CMK (cell line): ENCODE measurements around the gene RCAN1.
"Not testable (repeated sequence)": the region's sequence is repeated elsewhere in the genome, so short reads cannot be mapped to it uniquely, and the experiment has no call there.

ENCODE experiments used
- DNase-seq: peaks from one replicate; pipeline ENCODE4 v3.0.0-alpha.2; 2010; ENCODE audit warnings: low read depth

The RCAN1 gene

DNA sequence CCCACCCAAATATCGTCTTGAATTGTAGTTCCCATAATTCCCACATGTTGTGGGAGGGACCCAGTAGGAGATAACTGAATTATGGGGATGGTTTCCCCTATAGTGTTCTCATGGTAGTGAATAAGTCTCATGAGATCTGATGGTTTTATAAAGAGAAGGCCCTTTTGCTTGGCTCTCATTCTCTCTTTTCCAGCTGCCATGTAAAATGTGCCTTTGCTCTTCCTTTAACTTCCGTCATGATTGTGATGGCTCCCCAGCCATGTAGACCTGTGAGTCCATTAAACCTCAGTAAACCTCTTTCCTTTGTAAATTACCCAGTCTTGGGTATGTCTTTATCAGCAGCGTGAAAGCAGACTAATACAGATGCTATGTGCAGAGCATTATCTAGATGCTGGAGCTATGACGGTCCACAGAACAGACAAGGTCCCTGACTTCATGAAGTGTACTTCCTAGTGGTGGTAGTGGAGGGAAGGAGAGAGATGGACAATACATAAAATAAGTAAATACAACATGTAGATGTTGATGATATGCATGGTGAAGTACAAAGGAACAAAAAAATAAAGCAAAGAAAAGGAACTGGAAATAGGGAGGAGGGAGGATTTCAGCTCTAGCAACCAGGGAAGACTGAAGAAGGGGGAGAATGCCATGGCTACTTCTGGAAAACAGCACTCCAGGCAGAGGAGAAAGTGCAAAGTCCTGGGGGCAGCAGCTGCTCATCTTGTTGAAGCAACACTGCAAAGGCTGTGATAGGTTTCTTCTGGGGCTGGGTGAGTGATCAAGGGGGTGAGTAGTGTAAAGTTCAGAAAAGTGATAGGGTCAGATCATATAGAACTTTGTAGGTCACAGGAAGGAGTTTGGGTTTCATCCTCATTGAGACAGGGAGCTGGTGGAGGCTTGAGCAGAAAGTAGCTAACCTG lies 6.8 kb upstream of the RCAN1 start:
- no peak for DNase-seq

DNA sequence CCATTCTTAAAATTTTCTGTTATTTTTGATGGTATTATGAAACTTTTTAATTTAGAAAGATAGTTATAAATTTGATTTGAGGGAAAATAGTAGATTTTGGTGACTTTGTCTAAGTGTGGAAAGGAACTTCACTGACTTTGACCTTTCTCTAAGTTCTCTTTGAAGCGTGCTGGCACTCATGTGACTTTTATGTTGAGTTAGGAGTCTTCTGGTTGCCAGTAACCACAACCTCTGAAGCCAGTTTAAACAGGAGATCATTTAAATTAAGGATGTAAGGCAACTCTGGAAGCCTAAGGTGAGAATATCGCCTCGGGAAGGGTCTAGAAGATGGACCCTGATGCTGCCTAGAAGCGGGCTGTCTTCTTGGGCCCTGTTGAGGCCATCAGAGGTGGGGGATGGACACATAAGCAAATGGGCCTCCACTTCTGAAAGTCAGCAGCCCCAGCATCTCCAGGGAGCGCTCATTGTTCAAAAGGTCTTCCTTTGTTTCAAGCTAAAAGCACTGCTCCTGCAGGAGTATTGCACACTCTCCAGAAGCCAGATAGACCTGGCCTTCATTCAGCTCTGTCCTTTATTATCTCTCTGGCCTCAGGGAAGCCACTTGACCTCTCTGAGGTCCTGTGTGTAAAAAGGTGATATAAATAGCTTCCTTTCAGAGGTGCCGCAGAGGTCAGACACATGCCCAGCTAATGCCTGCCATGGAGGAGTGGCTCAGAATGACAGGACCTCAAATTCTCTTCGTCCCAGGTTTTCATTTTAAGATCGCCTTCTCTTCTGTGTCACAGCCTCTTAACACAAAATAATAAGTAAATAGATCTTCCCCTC lies 5.1 kb upstream of the RCAN1 start:
- no peak for DNase-seq

DNA sequence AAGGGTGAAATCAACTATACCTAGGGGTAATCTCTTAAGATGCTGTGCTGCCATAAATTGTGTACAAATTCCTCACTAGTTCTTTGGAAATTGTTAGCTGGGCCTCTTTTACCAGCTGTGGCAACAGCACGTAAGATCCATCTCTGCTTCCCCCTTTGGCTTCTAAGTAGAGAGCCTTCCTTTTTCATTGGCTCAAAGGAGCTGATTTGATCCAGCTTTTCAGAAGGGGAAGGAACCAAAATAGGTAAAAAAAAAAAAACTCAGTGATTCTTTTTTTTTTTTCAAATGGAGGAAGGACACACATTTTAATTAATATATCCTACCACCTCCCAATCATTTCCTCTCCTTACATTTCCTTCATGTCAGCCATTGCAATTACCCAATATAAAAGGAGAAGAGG lies 4.0 kb upstream of the RCAN1 start:
- no peak for DNase-seq

DNA sequence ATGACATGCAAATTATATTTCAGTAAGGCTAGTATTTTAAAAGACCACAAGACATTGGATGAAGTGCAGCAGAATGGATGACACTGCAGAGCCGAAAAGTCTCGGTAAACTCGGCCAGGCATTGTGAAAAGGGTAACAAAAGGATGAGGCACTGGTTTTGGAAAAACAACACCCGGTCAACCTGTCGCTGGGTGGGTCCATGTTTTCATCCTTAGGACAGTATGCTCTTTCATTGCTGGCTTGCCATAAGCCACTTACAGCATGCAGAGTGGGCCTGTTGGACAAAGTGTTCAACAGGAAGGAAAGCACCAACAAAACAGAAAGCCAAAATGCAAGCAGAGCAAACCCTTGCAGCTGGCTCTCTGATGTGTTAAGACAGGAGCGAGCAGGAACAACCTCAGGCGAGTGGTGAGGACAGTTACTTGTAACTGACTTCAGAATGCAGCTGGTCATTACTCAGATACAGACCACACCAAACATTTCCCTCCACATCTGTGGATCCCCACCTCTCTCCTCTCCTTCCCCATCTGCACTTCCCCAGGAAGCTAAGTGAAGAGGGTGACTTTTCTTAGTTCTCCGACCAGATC lies 2.9 kb upstream of the RCAN1 start:
- no peak for DNase-seq

DNA sequence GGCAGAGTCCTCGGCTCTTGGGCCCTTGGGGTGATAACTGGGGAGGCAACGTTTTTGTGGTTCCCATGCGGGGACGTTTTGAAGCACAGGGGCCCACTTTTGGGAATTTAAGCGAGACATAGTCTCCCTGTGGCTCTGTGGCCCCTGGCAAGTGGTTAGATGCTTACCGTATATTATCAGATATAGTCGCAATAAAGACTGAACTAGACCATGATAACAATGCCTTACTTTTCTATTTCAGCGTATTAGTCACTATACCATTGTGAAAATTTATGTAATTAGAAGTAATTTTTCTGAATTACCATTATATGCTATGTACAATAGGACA lies 538 bp upstream of the RCAN1 start:
- DNase-seq: no peak

DNA sequence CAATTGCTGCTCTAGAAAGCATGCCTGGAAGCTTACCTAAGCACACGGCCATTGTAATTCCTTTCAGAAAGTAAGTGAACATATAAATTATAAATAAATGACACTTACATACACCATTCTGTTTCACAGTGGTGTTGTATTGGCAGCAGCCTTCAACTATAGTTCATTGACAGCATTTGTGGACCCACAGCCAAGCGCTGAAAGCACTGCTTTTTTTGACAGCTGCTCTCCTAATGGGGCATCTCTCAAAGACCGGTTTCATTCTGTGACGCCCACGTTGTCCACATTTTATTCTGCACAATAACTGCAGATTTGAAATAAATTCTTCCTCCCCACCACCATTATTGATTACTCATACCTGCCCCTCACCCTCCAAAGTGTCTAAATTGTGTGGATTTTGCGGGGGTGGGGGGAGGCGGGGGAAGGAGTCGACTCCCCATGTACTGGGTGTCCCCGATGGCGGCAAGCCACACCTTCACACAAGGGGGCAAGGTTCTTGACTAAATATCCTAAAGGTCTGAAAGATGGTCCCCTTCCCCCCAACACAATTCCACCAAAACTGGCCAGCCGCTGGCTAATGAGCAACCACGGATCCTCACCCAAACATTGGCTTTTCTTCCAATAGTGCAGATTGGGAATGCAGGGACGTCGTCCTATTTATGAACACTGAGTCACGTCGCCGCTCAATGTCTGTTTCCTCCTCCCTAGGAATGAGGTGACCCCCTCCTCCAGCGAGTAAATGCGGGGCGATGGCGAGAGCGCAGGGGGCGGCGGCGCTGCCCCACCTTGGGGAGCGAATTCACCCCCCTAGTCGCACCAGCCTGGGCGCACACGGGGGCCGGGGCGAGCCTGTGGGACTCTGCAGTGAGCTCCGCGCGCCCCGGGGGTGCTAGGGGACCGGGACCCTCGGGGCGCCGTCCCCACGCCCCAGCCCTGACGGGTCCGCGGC lies 960 bp downstream of the RCAN1 start:
- DNase-seq: no peak

DNA sequence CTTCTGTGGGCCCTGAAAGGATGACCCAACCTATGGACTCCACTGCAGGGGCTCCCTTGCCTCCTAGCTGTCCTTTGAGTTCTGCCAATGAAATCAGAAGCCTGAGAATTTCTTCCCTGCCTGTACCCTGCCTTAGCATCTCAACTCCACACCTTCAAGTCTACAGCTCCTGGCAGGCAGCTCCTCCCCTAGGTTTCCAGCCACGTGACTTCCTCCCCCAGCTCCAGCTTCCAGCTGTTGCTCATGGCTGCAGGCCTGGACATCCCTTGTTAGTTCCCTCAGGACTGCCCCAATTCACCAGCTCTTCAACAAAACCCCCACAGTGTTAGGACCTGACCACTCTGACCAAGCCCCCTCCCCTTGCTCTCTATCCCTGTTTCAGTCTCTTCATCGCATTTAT lies 2.4 kb downstream of the RCAN1 start:
- no peak for DNase-seq

DNA sequence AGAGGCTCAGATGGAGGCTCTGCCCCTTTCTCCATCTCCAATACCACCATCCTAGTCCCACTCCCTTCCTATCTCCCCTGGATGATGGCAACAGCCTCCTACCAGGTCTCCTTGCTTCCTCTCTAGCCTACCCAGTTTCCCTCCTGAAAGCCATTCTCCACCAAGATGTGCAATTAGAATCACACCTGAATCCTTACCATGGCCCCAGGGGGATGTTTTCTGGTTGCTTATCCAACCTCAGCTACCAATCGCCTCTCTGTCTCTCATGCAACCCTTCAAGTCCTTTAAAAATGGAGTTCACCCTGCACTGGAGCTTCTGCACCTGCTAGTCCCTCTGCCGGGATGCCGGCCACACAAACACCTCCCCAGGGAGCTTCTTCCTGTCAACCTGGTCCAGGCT lies 2.9 kb downstream of the RCAN1 start:
- no peak for DNase-seq

DNA sequence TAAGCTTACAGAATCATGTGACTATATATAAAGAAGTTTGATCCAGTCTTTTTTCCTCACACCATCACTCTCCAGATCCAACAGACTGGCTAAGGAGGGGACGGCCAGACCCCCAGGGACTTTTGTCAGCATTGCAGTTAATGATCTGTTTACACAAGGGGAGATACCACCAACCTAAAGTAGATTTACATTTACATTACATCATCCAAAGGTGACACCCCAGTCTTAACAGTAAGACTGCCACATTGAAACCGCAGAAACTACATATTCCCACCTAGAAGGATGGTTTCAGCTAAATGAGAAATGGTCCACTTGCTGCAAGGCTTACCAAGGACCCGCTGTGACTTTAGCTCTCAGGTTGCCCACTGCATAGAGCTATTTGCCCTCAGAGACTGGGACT lies 3.4 kb downstream of the RCAN1 start:
- no peak for DNase-seq

DNA sequence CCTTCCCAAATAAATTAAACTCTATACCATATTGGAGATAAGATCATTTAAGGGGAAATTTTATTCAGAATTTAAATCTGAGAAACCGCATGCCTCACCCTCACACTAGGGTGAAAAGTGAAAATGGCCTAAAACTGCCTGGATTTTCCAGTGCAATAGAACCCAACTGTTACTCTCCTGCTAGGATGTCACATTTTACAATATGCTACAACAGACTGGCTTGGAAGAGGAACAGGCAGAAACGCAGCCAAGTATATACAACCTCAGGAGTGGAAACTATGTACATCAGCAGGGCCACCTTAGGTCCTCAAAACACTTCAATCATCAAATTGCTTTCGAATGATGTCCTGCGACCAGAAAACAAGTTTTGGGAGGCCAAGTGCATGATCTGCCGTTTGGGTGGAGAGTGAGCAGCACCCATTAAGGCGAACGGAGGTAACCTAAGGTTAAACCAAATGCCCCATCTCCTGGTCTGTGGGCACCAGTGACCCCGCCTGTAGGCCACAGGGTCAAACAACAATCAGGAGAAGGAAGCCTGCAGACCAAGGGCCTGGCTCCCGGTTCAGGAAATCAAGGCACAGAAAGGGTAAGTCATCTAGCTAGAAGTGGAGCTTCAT lies 4.9 kb downstream of the RCAN1 start:
- no peak for DNase-seq

DNA sequence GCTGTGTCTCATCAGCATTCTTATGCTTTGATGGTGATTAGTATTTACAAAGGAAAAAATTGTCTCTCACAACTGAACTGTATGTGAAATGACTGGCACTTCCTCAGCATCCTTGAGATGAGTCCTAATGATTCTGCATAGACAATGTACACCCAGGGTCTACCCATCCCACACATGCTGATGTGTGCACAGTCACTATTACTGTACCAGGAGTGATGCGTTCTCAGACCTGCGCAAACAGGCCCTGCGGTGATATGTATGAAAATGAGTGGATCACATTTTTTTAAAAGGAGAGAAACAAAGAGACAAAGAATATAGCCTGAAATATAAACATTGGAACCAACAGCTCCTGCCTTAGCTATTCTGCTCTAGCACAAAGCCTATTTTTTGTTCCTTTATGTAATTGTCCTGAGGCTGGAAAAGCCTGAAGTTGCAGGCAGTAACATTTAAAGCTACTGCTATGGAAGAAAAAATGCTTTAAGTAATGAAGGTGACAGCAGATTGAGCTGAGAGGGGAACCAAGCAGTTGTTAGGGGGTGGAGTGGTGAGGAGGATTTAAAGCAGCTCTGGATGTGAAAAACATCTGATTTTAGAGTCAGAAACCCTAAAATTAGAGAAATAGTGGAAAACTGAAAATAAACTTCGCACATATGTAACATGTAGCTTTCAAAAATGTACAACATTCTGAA lies 5.5 kb downstream of the RCAN1 start:
- no peak for DNase-seq

DNA sequence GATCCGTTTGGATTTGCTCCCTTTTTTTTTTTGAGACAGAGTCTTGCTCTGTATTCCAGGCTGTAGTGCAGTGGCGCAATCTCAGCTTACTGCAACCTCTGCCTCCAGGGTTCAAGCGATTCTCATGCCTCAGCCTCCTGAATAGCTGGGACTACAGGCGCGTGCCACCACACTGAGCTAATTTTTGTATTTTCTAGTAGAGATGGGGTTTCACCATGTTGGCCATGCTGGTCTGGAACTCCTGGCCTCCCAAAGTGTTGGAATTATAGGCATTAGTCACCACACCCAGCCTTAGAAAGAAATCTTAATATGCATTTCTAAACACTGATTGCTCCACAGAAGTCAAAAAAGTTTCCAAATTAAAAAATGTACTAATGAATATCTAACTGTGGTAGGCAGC lies 7.5 kb downstream of the RCAN1 start:
- not testable (repeated sequence) for DNase-seq

DNA sequence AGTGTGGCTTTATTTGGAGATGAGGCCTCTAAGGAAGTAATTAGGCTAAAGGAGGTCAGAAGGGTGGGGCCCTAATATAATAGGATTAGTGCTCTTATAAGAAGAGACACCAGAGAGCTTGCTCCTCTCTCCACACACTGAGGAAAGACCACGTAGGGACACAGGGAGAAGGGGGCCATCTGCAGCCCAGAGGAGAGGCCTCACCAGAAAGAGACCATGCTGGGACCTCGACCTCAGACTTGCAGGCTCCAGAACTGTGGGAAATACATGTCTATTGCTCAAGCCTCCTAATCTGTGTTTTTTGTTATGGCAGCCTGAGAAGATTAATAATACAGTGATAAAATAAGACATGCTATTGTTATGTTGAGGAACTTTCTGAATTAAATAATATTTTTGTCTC lies 8.3 kb downstream of the RCAN1 start:
- no peak for DNase-seq

DNA sequence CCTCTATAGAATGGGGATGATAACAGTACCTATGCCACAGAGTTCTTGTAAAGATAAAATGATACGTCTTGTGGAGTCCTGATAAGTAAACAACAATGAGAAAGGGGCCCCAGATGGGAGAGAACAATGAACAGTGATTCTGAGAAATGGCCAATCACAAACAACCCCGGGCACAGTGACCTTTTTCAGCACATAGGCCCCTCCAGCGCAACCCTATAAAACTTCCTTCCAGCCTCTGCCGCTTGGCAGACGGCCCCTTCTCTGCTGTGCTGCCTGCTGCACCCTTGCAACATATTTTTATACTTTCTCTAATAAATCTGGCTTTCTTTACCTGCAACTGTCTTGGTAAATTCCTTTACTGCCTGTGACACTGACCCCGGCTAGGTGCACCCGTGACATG lies 8.9 kb downstream of the RCAN1 start:
- DNase-seq: no peak

DNA sequence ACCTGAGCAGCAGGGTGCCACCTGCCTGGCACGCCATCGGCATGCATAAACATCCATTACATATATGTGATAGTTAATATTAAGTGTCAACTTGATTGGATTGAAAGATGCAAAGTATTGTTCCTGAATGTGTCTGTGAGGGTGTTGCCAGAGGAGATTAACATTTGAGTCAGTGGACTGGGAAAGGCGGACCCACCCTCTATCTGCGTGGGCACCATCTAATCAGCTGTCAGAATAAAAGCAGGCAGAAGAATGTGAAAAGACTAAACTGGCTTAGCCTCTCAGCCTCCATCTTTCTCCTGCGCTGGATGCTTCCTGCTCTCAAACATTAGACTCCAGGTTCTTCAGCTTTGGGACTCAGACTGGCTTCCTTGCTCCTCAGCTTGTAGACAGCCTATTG lies 10.0 kb downstream of the RCAN1 start:
- not testable (repeated sequence) for DNase-seq

DNA sequence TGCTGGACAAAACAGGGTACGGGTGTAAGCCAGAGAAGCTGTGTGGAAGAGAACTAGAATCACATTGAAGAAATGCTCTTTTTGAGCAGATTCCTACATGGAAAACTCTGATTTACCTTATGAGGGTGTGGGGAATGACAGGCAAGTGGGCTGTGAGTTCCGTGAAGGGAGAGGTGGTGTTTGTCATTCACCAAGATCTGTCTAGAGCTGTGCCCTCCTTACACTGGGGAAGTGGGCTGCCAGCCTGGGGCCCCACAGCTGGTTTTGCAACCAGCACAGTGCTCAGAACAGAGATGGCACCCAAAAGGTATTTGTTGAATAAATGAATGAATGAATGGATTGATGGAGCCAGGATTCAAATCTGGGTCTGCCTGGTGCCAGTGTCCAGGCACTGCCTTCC lies 10.4 kb downstream of the RCAN1 start:
- no peak for DNase-seq

DNA sequence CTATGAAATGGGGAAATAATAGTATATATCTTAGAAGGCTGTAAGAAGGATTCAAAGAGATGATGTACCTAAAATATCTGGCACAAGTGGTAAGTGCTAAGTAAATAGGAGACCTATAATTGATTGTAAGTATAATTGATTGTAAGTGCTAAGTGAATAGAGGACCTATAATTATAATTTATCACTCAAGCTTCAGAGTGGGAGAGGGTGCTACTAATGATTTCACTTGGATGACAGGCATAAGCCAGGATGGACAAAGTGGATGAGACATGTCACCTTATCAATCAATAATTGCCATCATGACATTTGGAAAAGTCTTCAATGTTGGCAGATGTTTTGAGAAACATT lies 11.2 kb downstream of the RCAN1 start:
- no peak for DNase-seq

DNA sequence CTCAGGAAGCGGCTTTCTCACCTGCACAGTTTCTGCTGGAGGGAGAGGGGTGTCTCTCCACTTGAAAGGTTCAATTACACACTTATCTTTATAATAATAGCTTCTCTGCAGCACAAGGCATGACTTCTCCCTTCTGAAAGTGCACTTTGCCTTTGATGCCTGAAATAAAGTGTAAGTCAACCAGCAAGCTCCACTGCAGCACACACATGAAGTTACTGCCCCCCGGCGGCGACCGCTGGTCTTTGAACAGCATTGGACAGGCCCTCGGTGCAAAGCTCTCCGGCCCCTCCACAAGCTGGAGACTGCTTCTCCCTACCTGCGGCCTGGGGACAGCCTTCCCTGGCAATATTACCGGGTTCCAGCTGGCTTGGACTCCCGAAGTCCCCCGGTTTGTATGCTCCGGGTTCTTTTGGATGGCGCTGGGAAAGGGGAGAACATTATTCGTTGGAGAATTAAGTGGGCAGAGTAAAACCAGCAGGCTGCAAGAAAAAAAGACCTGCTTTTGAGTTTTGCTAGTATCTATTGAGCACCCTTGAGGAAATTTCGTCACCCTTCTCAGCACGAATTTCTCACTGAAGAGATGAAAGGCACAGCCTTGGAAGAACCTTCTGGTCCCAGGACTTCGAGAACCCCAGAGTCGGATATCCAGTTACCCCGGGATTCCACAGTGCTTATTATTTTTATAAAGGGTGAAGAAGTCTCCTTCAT lies 11.8 kb downstream of the RCAN1 start:
- peak; percentile 39 for DNase-seq

DNA sequence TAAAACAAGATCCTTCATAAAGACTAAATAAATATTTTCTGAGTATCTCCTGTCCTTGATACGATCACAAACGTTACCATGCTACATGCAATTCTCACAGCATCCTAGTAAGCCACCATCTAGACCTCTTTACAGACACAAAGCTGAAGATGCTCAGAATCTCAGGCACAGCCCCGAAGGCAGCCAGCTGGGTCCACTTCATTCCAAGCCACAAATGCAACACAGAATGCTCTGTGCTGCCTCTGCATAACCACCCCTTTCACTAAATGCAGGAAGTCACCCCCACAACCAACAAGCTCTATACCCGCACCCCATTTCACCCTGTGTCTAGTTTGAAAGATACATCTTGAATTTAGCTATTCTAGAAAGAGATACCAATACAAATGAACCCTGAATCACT lies 12.9 kb downstream of the RCAN1 start:
- no peak for DNase-seq

DNA sequence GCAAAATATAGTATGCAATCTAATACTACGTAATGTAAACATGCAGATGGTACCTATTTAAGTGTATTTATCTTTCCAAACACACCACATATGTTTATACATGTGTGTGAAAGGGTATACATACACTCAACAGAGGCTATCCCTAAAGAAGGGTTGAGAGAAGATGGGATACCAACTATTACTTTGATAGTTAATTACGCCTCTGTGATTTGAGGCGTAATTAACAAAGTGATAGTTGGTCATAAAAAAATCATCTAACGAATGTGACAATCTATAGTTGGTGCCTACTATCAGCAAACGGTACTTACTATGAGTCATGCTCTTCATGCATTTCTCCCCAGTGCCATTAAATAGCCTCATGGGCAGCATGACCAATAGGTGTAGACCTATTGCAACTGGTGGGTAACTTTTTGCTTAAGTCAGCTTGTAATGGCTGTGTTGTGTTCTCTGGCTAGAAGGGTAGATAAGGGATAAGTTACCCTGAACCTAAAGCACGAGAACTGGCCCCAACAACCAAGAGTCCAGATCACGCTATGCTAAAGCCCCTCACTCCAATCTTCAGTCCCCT lies 15.3 kb downstream of the RCAN1 start:
- no peak for DNase-seq
